OCI-LY7 (cell line): ENCODE data around the gene SCAMP5. TPM values are rescaled to one million over a fixed set of nuclear protein-coding genes. Genes with fewer than 3 reads are reported as not detected.

Experiments
- BruUV-seq: library from RNA; stranded (reverse); fragments of 400-500 nt; replicated peaks from 2 replicates; lab custom pipeline; 2021; lab: Mats Ljungman, UMichigan
- CTCF ChIA-PET: fragments of 300-600 bp; sonication (Branson Sonifier 250); formaldehyde crosslinking; loops from one replicate; lab custom pipeline; 2022; ENCODE audit warnings: antibody characterized with exemption; ENCODE audit not compliant: unreplicated experiment; lab: Charles Lee
- POLR2A ChIA-PET: fragments of 300-600 bp; sonication (Branson Sonifier 250); formaldehyde crosslinking; loops from one replicate; lab custom pipeline; 2022; ENCODE audit warnings: antibody characterized with exemption; lab: Charles Lee
- DNase-seq: peaks from one replicate; pipeline ENCODE4 v3.0.0-alpha.2; 2015; ENCODE audit warnings: low spot score
- H2AFZ ChIP-seq: fragments of 200-600 bp; sonication (generic), shearing (Covaris generic); 2 replicates; pipeline ENCODE4 v1.6.1; 2014; ENCODE audit warnings: mild to moderate bottlenecking, antibody characterized with exemption, low read length, moderate library complexity
- H3K27ac ChIP-seq: fragments of 200-600 bp; sonication (generic); 2 replicates; pipeline ENCODE4 v1.5.1; 2014; ENCODE audit warnings: mixed run types, low read depth, mild to moderate bottlenecking, moderate library complexity, low read length, inconsistent platforms; ENCODE audit not compliant: poor library complexity, severe bottlenecking
- H3K36me3 ChIP-seq: fragments of 200-600 bp; sonication (generic); 2 replicates; pipeline ENCODE4 v1.6.1; 2014; ENCODE audit warnings: mild to moderate bottlenecking, antibody characterized with exemption, low read length, moderate library complexity, mixed read lengths; ENCODE audit not compliant: insufficient read depth
- H3K4me1 ChIP-seq: fragments of 200-600 bp; sonication (generic); 2 replicates; pipeline ENCODE4 v1.5.1; 2014; ENCODE audit warnings: mild to moderate bottlenecking, low read length; ENCODE audit not compliant: insufficient read depth, poor library complexity, severe bottlenecking
- H3K4me2 ChIP-seq: fragments of 200-600 bp; sonication (generic); 2 replicates; pipeline ENCODE4 v1.6.1; 2014; ENCODE audit warnings: mild to moderate bottlenecking, low read length
- H3K4me3 ChIP-seq: fragments of 200-600 bp; sonication (generic); 2 replicates; pipeline ENCODE4 v1.5.1; 2014; ENCODE audit warnings: mild to moderate bottlenecking, low read depth, low read length; ENCODE audit not compliant: poor library complexity, severe bottlenecking
- H3K79me2 ChIP-seq: fragments of 200-600 bp; sonication (generic); 2 replicates; pipeline ENCODE4 v1.6.1; 2016; ENCODE audit warnings: low read depth, mild to moderate bottlenecking, low read length, moderate library complexity, mixed read lengths; ENCODE audit not compliant: insufficient read depth
- H3K9me2 ChIP-seq: fragments of 200-600 bp; sonication (generic); 2 replicates; pipeline ENCODE4 v1.6.1; 2016; ENCODE audit warnings: mild to moderate bottlenecking, low read length, mixed read lengths; ENCODE audit not compliant: insufficient read depth
- H3K9me3 ChIP-seq: fragments of 200-600 bp; sonication (generic); 2 replicates; pipeline ENCODE4 v1.6.1; 2014; ENCODE audit warnings: mild to moderate bottlenecking, mixed run types, low read length, mixed read lengths
- H4K20me1 ChIP-seq: fragments of 200-600 bp; sonication (generic); 2 replicates; pipeline ENCODE4 v1.6.1; 2014; ENCODE audit warnings: mild to moderate bottlenecking, antibody characterized with exemption, low read length, moderate library complexity, mixed read lengths; ENCODE audit not compliant: insufficient read depth
- EZH2phosphoT487 ChIP-seq: fragments of 200-600 bp; sonication (generic); IDR thresholded peaks from 2 replicates; pipeline ENCODE4 v1.6.1; 2018; ENCODE audit warnings: low read depth, borderline replicate concordance, mild to moderate bottlenecking, mixed run types, antibody characterized with exemption, low read length, moderate library complexity, mixed read lengths
- intact Hi-C: fragments of 100-400 bp; cut with micrococcal nuclease; formaldehyde crosslinking; loops from one replicate; pipeline ENCODE4 v1.10.0; 2022; ENCODE audit not compliant: unreplicated experiment
- total RNA-seq, 2 experiments: library from RNA; depleted of rRNA in 1 of 2; stranded (reverse); fragments of >200 nt in 1 of 2; shearing (Covaris generic) in 1 of 2; gene quantifications; 2 replicates each; pipeline ENCODE4 v1.2.3, GENCODE V29; 2014 to 2022
- TF ChIP-seq, protein P1 (sequence below): fragments of 200-600 bp; sonication (generic); conservative IDR thresholded peaks from 2 replicates; pipeline ENCODE4 v1.5.1; 2014; ENCODE audit warnings: mild to moderate bottlenecking, antibody characterized with exemption, low read length, moderate library complexity, mixed read lengths

Gene SCAMP5
- total RNA-seq, 2 experiments from 2014 or later, result 29.4 to 43.7 TPM

DNA sequence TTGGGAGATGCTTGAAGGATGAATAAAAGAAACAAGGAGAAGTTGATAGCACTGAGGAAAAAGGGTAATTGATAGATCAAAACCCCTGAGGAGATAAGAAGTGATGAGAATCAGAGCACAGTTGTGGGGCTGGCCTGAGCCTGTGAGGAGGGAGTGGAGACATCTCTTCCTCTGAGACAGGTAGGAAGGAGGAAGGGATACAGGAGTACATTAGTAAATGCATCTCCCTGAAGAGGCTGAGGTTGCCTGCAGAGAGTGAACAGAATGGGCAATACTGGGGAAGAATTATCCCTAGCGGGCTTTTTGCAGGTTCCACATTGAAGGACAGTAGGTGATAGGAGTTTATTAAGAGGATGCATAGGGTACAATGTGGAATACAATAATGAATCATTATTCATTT is 17.3 kb upstream of the SCAMP5 start:
- ChIA-PET POLR2A (no interaction called here), CTCF (no interaction called here)
- Histone ChIP-seq H3K9me3 (no peaks in the 10 kb centered on the region), H3K4me1 (no peaks in the 10 kb centered on the region), H3K4me2 (no peak overlapping the region), H3K9me2 (no peaks in the 10 kb centered on the region), H2AFZ (no peak overlapping the region), H3K4me3 (no peak overlapping the region), H3K27ac (no peak overlapping the region), H3K36me3 (no peaks in the 10 kb centered on the region), H3K79me2 (no peaks in the 10 kb centered on the region), H4K20me1 (no peaks in the 10 kb centered on the region)
- BruUV-seq, result no TSS peak
- intact Hi-C loops, result no loop called here
- no peak for DNase-seq
- TF ChIP-seq, protein P1, sequence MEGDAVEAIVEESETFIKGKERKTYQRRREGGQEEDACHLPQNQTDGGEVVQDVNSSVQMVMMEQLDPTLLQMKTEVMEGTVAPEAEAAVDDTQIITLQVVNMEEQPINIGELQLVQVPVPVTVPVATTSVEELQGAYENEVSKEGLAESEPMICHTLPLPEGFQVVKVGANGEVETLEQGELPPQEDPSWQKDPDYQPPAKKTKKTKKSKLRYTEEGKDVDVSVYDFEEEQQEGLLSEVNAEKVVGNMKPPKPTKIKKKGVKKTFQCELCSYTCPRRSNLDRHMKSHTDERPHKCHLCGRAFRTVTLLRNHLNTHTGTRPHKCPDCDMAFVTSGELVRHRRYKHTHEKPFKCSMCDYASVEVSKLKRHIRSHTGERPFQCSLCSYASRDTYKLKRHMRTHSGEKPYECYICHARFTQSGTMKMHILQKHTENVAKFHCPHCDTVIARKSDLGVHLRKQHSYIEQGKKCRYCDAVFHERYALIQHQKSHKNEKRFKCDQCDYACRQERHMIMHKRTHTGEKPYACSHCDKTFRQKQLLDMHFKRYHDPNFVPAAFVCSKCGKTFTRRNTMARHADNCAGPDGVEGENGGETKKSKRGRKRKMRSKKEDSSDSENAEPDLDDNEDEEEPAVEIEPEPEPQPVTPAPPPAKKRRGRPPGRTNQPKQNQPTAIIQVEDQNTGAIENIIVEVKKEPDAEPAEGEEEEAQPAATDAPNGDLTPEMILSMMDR, result no peak
- TF ChIP-seq EZH2phosphoT487, result no peak

DNA sequence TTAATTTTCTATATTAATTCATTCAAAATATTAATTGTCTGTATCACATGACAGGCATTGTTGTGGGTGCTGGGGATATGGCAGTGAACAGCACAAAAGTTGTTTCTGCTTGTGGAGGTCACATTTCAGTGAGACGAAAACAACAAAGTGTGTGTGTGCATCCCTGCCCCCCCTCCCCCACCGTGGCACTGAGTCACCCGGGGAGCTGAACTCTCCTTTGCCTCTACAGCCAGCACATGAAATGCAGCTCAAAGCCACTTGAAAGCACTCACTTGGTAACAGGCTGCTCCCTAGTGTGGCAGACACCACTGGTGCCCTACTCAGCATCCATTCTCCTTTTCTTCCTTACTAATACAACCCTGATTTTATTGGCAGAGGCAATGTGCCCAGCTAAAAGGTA is 16.9 kb upstream of the SCAMP5 start:
- H3K79me2 ChIP-seq, result no peaks in the 10 kb centered on the region
- no peaks in the 10 kb centered on the region for H3K9me3 ChIP-seq
- no peak overlapping the region for H3K4me2 ChIP-seq
- no peaks in the 10 kb centered on the region for H3K9me2 ChIP-seq
- no peak for TF ChIP-seq EZH2phosphoT487
- TF ChIP-seq, protein P1, result no peak
- no peak for DNase-seq
- intact Hi-C loops, result no loop called here
- H3K4me3 ChIP-seq, result no peak overlapping the region
- no peak overlapping the region for H2AFZ ChIP-seq
- H4K20me1 ChIP-seq, result no peaks in the 10 kb centered on the region
- H3K36me3 ChIP-seq, result no peaks in the 10 kb centered on the region
- POLR2A ChIA-PET, result interaction anchor here (0.8 kb wide), 1 partner anchor 94 kb away, joined by 5 read pairs; no protein-coding TSS in a partner anchor
- H3K4me1 ChIP-seq, result no peaks in the 10 kb centered on the region
- CTCF ChIA-PET, result interaction anchor here (0.6 kb wide), 1 partner anchor 134 kb away, joined by 13 read pairs; no protein-coding TSS in a partner anchor
- no peak overlapping the region for H3K27ac ChIP-seq
- BruUV-seq, result no TSS peak

DNA sequence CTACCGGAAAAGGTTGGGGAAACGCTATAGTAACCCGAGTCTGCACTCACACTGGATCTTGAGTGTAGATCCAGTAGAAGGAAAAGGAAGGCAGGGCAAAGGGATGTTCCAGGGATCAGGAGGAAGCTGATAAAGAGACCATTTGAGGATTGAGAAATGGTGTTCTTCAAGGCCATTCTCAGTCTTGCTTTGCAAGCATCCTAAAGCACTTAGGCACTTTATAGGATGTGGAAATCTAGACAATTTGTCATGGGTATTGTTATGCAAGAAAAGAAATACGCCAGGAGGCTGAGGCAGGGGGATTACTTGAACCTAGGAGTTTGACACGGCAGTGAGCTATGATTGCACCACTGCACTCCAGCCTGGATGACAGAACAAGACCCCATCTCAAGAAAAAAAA is 13.2 kb upstream of the SCAMP5 start:
- no peaks in the 10 kb centered on the region for H3K9me2 ChIP-seq
- no TSS peak for BruUV-seq
- H3K27ac ChIP-seq, result no peak overlapping the region
- intact Hi-C loops, result no loop called here
- ChIA-PET POLR2A (interaction anchor here (0.6 to 1.2 kb wide), 2 partner anchors 13 to 66 kb away, joined by 3 to 6 read pairs; partner anchors contain the start of gene SCAMP5), CTCF (no interaction called here)
- no peaks in the 10 kb centered on the region for H3K79me2 ChIP-seq
- no peak for DNase-seq
- no peak overlapping the region for H3K4me2 ChIP-seq
- H4K20me1 ChIP-seq, result no peaks in the 10 kb centered on the region
- H2AFZ ChIP-seq, result no peak overlapping the region
- no peak for TF ChIP-seq EZH2phosphoT487
- TF ChIP-seq, protein P1, result no peak
- no peaks in the 10 kb centered on the region for H3K36me3 ChIP-seq
- peaks cover 4% of the 10 kb centered on the region for H3K4me1 ChIP-seq
- no peaks in the 10 kb centered on the region for H3K9me3 ChIP-seq
- H3K4me3 ChIP-seq, result no peak overlapping the region
